Thymus (tissue), 11 donors: ENCODE measurements around the gene CCM2L. TPM values are rescaled to one million over a fixed set of nuclear protein-coding genes. Genes with fewer than 3 reads are reported as not detected.

Experiments used
- DNase-seq, 9 donors: peaks; one replicate each; pipeline ENCODE4 v3.0.0-alpha.2; 2013; ENCODE audit warnings: low spot score in 9 of 9, low read depth in 6 of 9, missing footprints in 1 of 9
- H3K27ac ChIP-seq, 2 donors: one replicate each; pipeline ENCODE4 v1.5.1; 2013; ENCODE audit warnings: control low read depth in 1 of 2, low read depth in 1 of 2, low read length in 1 of 2, mild to moderate bottlenecking in 1 of 2, moderate library complexity in 1 of 2
- H3K27me3 ChIP-seq, 2 donors: one replicate each; pipeline ENCODE4 v1.5.1; 2013; ENCODE audit warnings: low read length in 1 of 2; ENCODE audit not compliant: control insufficient read depth in 2 of 2, insufficient read depth in 1 of 2
- H3K36me3 ChIP-seq, 2 donors: one replicate each; pipeline ENCODE4 v1.5.1; 2013; ENCODE audit warnings: low read length in 1 of 2, mild to moderate bottlenecking in 1 of 2, moderate library complexity in 1 of 2; ENCODE audit not compliant: control insufficient read depth in 2 of 2, insufficient read depth in 2 of 2
- H3K4me1 ChIP-seq, 2 donors: one replicate each; pipeline ENCODE4 v1.5.1; 2013; ENCODE audit warnings: low read length in 2 of 2; ENCODE audit not compliant: control insufficient read depth in 2 of 2, insufficient read depth in 2 of 2
- H3K4me3 ChIP-seq, 2 donors: one replicate each; pipeline ENCODE4 v1.5.1; 2013; ENCODE audit warnings: low read length in 2 of 2, control low read depth in 1 of 2, mild to moderate bottlenecking in 1 of 2
- H3K9me3 ChIP-seq, 2 donors: one replicate each; pipeline ENCODE4 v1.5.1; 2013; ENCODE audit warnings: low read length in 1 of 2, mild to moderate bottlenecking in 1 of 2; ENCODE audit not compliant: control insufficient read depth in 2 of 2, insufficient read depth in 1 of 2
- WGBS: extraction: QIAGEN DNeasy Blood & Tissue Kit; methylation state at CpG from one replicate; pipeline ENCODE4 v1.1.7; 2013; 5-methylcytosine and 5-hydroxymethylcytosine counted together
- polyA plus RNA-seq: library from polyadenylated mRNA; stranded (reverse); fragments of 200-250 nt; gene quantifications from one replicate; pipeline ENCODE4 v1.2.3, GENCODE V29; 2013
- total RNA-seq: library from RNA; stranded (reverse); fragments of 120-200 nt; gene quantifications from one replicate; pipeline ENCODE4 v1.2.4, GENCODE V29; 2013
- donor health status: healthy.

CCM2L gene
- total and polyA plus RNA-seq, 2 donors: 0.76 to 3.3 TPM

- no peak overlapping the region for H3K27ac ChIP-seq
- no peaks in the 10 kb centered on the region for H3K27me3 ChIP-seq
- H3K36me3 ChIP-seq: no peaks in the 10 kb centered on the region
- peaks cover 0 to 6% of the 10 kb centered on the region in 2 donors for H3K4me1 ChIP-seq
- no peak overlapping the region for H3K4me3 ChIP-seq
- H3K9me3 ChIP-seq: no peaks in the 10 kb centered on the region
- WGBS: 86% methylated on average over 4 of the region's 4 CpGs
- no peak for DNase-seq
These were observed 60.5 kb downstream of the CCM2L start for GRCh38 chr20:32070690-32071213.

- no peak for DNase-seq
- H3K4me1 ChIP-seq: peaks cover 0 to 6% of the 10 kb centered on the region in 2 donors
- no peaks in the 10 kb centered on the region for H3K9me3 ChIP-seq
- WGBS: 97% methylated on average over 17 of the region's 17 CpGs
- H3K4me3 ChIP-seq: no peak overlapping the region
- no peak overlapping the region for H3K27ac ChIP-seq
- no peaks in the 10 kb centered on the region for H3K27me3 ChIP-seq
- H3K36me3 ChIP-seq: no peaks in the 10 kb centered on the region
These were observed 61.3 kb downstream of the CCM2L start for GRCh38 chr20:32071395-32072167.

GRCh38 chr20:32072168-32072750, 62.0 kb downstream of the CCM2L start:
- 97% methylated on average over 6 of the region's 6 CpGs for WGBS
- H3K27ac ChIP-seq: no peak overlapping the region
- H3K4me3 ChIP-seq: no peak overlapping the region
- H3K27me3 ChIP-seq: no peaks in the 10 kb centered on the region
- H3K9me3 ChIP-seq: no peaks in the 10 kb centered on the region
- peaks cover 0 to 6% of the 10 kb centered on the region in 2 donors for H3K4me1 ChIP-seq
- no peak for DNase-seq
- H3K36me3 ChIP-seq: no peaks in the 10 kb centered on the region

GRCh38 chr20:32075534-32075933, 65.3 kb downstream of the CCM2L start:
- peaks cover 0 to 3% of the 10 kb centered on the region in 2 donors for H3K4me1 ChIP-seq
- H3K9me3 ChIP-seq: no peaks in the 10 kb centered on the region
- no peak overlapping the region for H3K4me3 ChIP-seq
- whole genome bisulfite sequencing: 96% methylated on average over 1 of the region's 1 CpG
- DNase-seq: no peak
- no peaks in the 10 kb centered on the region for H3K27me3 ChIP-seq
- no peaks in the 10 kb centered on the region for H3K36me3 ChIP-seq
- no peak overlapping the region for H3K27ac ChIP-seq

- WGBS: 29% methylated on average over 4 of the region's 4 CpGs
- H3K4me3 ChIP-seq: no peak overlapping the region
- H3K4me1 ChIP-seq: no peaks in the 10 kb centered on the region
- H3K9me3 ChIP-seq: no peaks in the 10 kb centered on the region
- no peaks in the 10 kb centered on the region for H3K36me3 ChIP-seq
- no peak for DNase-seq
- H3K27ac ChIP-seq: no peak overlapping the region
- H3K27me3 ChIP-seq: no peaks in the 10 kb centered on the region
These were observed 67.0 kb downstream of the CCM2L start for GRCh38 chr20:32077190-32077589.

GRCh38 chr20:32078322-32078721, 68.1 kb downstream of the CCM2L start:
- no peak for DNase-seq
- Histone ChIP-seq H3K9me3 (no peaks in the 10 kb centered on the region), H3K27ac (no peak overlapping the region), H3K4me1 (no peaks in the 10 kb centered on the region), H3K36me3 (no peaks in the 10 kb centered on the region), H3K4me3 (no peak overlapping the region), H3K27me3 (no peaks in the 10 kb centered on the region)
- WGBS: 88% methylated on average over 5 of the region's 5 CpGs

- Histone ChIP-seq H3K36me3 (no peaks in the 10 kb centered on the region), H3K4me1 (no peaks in the 10 kb centered on the region), H3K27ac (no peak overlapping the region), H3K4me3 (no peak overlapping the region), H3K27me3 (peaks cover 0 to 3% of the 10 kb centered on the region in 2 donors), H3K9me3 (no peaks in the 10 kb centered on the region)
- DNase-seq: no peak
These were observed 68.6 kb downstream of the CCM2L start for GRCh38 chr20:32078791-32079190.

GRCh38 chr20:32079655-32080109, 69.4 kb downstream of the CCM2L start:
- H3K36me3 ChIP-seq: no peaks in the 10 kb centered on the region
- no peaks in the 10 kb centered on the region for H3K4me1 ChIP-seq
- 97% methylated on average over 8 of the region's 8 CpGs for WGBS
- H3K9me3 ChIP-seq: no peaks in the 10 kb centered on the region
- DNase-seq: no peak
- no peak overlapping the region for H3K27ac ChIP-seq
- H3K4me3 ChIP-seq: no peak overlapping the region
- H3K27me3 ChIP-seq: peaks cover 0 to 5% of the 10 kb centered on the region in 2 donors

GRCh38 chr20:32080783-32081182, 70.5 kb downstream of the CCM2L start:
- no peaks in the 10 kb centered on the region for H3K36me3 ChIP-seq
- no peaks in the 10 kb centered on the region for H3K9me3 ChIP-seq
- no peak overlapping the region for H3K27ac ChIP-seq
- peaks cover 0 to 5% of the 10 kb centered on the region in 2 donors for H3K27me3 ChIP-seq
- 63% methylated on average over 3 of the region's 3 CpGs for WGBS
- no peak for DNase-seq
- H3K4me1 ChIP-seq: no peaks in the 10 kb centered on the region
- no peak overlapping the region for H3K4me3 ChIP-seq
